GM10248 (cell line): ENCODE measurements around the gene RGS14.

ENCODE experiments used
- CTCF ChIA-PET: fragments of 300-600 bp; sonication (Branson Sonifier 250); formaldehyde crosslinking; extraction: SDS; loops from one replicate; lab custom pipeline; 2021; ENCODE audit warnings: antibody characterized with exemption; lab: Yijun Ruan, JAX
- POLR2A ChIA-PET: fragments of 350-650 bp; sonication (Branson Sonifier 250); formaldehyde crosslinking; extraction: SDS; loops from one replicate; lab custom pipeline; 2020; ENCODE audit warnings: antibody characterized with exemption; lab: Yijun Ruan, JAX
- DNase-seq: peaks from one replicate; pipeline ENCODE4 v3.0.0; 2012; ENCODE audit errors: extremely low spot score
- CTCF ChIP-seq: IDR thresholded peaks from 2 replicates; pipeline ENCODE4 v1.5.1; 2012; ENCODE audit warnings: mild to moderate bottlenecking, low read depth; ENCODE audit errors: extremely low read depth, missing control alignments, control extremely low read depth

The RGS14 gene

DNA sequence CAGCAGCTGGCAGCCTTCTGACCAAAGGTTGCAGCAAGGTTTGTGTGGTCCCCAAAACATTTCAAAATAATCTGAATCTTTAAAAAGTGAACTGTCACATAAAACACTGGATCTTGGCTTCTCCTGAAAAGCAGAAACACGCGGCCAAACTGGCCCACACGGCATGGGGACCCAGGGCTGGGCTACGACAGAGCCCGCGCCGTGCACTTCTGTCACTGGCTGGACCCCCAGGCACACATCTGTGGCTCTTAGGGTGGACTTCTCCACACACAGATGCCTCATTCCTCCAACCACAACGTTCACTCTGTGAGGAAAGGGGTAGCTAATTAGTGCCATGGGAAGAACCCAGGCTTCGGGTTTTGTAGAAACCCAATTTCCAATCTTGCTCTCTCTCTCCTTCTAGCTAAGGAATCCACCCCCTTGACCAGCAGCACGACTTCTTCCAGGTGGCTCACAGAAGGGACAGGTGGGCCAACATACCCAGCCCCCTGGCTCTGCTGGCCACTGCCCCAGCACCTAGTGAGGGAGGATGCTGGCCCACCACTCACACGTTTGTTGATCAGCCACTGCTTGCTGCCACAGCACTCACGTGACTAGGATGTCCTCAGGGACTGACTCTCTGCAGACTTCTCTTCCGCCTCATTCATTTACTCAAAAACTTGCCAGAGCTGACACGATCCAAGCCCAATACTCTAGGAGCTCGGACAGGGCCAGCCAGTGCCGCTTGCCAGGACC lies 24.1 kb upstream of the RGS14 start:
- no peak for DNase-seq
- TF ChIP-seq CTCF = no peak
- ChIA-PET POLR2A (no interaction called here), CTCF (interaction anchor here (1.1 to 2.1 kb wide), 4 partner anchors 18 to 28 kb away, joined by 3 to 9 read pairs (median 5); partner anchors contain the start of gene LMAN2)

GRCh38 chr5:177334155-177334551 lies 23.6 kb upstream of the RGS14 start:
- no peak for TF ChIP-seq CTCF
- CTCF ChIA-PET = interaction anchor here (1.1 to 2.1 kb wide), 4 partner anchors 18 to 35 kb away, joined by 3 to 9 read pairs (median 5); partner anchors contain the start of gene LMAN2
- POLR2A ChIA-PET = no interaction called here
- no peak for DNase-seq

GRCh38 chr5:177334781-177335700 lies 22.7 kb upstream of the RGS14 start:
- DNase-seq = no peak
- CTCF ChIA-PET = interaction anchor here (1.0 to 2.1 kb wide), 7 partner anchors 17 to 221 kb away, joined by 3 to 11 read pairs (median 4); partner anchors contain the start of gene LMAN2
- no peak for TF ChIP-seq CTCF
- POLR2A ChIA-PET = no interaction called here

DNA sequence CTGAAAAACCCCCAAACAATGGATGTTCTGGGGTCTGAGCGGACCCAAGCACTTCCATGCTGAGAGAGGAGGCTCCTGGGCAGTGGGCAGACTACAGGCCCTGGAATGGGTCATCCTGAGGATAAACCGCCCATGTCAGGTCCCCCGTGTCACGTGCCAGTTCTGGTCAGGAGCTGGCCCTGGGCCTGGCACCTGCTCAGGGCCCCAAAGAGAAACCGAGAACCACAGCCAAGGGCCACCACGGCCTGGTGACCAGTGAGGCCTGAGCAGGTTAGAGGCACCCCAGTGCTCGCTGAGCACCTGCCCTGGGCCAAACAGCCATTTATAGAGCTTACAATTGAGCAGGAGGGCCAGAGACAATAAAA lies 22.0 kb upstream of the RGS14 start:
- no peak for DNase-seq
- POLR2A ChIA-PET = no interaction called here
- CTCF ChIA-PET = interaction anchor here (1.0 to 2.1 kb wide), 9 partner anchors 11 to 222 kb away, joined by 3 to 11 read pairs (median 3); partner anchors contain the start of genes PRELID1 and RAB24
- no peak for TF ChIP-seq CTCF

GRCh38 chr5:177336112-177336511 lies 21.6 kb upstream of the RGS14 start:
- DNase-seq = no peak
- ChIA-PET CTCF (interaction anchor here (1.0 to 2.1 kb wide), 9 partner anchors 11 to 222 kb away, joined by 3 to 11 read pairs (median 3); partner anchors contain the start of genes PRELID1 and RAB24), POLR2A (no interaction called here)
- TF ChIP-seq CTCF = peak; percentile 31
